H1 (cell line): ENCODE measurements around the gene IQCN. TPM values are rescaled to one million over a fixed set of nuclear protein-coding genes. Genes with fewer than 3 reads are reported as not detected.

Experiments used
- ATF2 ChIP-seq: IDR thresholded peaks from 2 replicates; pipeline ENCODE4 v1.6.1; 2012; ENCODE audit warnings: low read length, inconsistent platforms
- EGR1 ChIP-seq: IDR thresholded peaks from 2 replicates; pipeline ENCODE4 v1.6.1; 2011; ENCODE audit warnings: low read depth, low read length, borderline replicate concordance
- EZH2 ChIP-seq: fragments of 200-600 bp; sonication (generic); IDR thresholded peaks from 2 replicates; pipeline ENCODE4 v1.7.1; 2012; ENCODE audit warnings: low read depth, mild to moderate bottlenecking, moderate library complexity, low read length, inconsistent platforms; ENCODE audit not compliant: severe bottlenecking
- MAFK ChIP-seq: IDR thresholded peaks from 2 replicates; pipeline ENCODE4 v1.6.1; 2012; ENCODE audit warnings: low read depth, mild to moderate bottlenecking, improper control_type of control experiment, low read length
- PHF8 ChIP-seq: fragments of 200-600 bp; sonication (generic); conservative IDR thresholded peaks from 2 replicates; pipeline ENCODE4 v1.7.1; 2012; ENCODE audit warnings: low read depth, mild to moderate bottlenecking, inconsistent platforms, low read length, moderate library complexity
- TAF7 ChIP-seq: optimal IDR thresholded peaks from 2 replicates; pipeline ENCODE3; 2011; ENCODE audit warnings: low read depth, mild to moderate bottlenecking, inconsistent platforms, low read length, moderate library complexity, borderline replicate concordance
- polyA plus RNA-seq, 7 experiments: library from polyadenylated mRNA; depleted of rRNA in 3 of 7; stranded (reverse) in 5 of 7; unstranded in 2 of 7; fragments of >200 nt in 5 of 7; fragments of 200-250 nt in 2 of 7; gene quantifications; 1 replicate in 5 of 7; 2 replicates in 1 of 7; 4 replicates in 1 of 7; pipeline versions ENCODE4 v1.2.1 to v1.2.3, GENCODE V29; 2011 to 2013; ENCODE audit warnings: missing spikeins in 2 of 7, mixed read lengths in 2 of 7
- total RNA-seq: library from RNA; stranded (reverse); fragmentation: NEBNext Ultra II Directional; extraction: Animal tissue kit (Norgen Biotek cat#: 25700); gene quantifications from 2 replicates; pipeline ENCODE4 v1.2.1, GENCODE V29; 2021
- TF ChIP-seq, protein P1 (sequence below): IDR thresholded peaks from 2 replicates; pipeline ENCODE4 v1.6.1; 2011; ENCODE audit warnings: low read depth, mild to moderate bottlenecking, low read length; ENCODE audit not compliant: insufficient read depth

The IQCN gene
- total and polyA plus RNA-seq, 2 of the 8 experiments (the other 6 are each of a cell fraction or from before 2014, with no cell fraction given) = 0.36 to 1.0 TPM

DNA sequence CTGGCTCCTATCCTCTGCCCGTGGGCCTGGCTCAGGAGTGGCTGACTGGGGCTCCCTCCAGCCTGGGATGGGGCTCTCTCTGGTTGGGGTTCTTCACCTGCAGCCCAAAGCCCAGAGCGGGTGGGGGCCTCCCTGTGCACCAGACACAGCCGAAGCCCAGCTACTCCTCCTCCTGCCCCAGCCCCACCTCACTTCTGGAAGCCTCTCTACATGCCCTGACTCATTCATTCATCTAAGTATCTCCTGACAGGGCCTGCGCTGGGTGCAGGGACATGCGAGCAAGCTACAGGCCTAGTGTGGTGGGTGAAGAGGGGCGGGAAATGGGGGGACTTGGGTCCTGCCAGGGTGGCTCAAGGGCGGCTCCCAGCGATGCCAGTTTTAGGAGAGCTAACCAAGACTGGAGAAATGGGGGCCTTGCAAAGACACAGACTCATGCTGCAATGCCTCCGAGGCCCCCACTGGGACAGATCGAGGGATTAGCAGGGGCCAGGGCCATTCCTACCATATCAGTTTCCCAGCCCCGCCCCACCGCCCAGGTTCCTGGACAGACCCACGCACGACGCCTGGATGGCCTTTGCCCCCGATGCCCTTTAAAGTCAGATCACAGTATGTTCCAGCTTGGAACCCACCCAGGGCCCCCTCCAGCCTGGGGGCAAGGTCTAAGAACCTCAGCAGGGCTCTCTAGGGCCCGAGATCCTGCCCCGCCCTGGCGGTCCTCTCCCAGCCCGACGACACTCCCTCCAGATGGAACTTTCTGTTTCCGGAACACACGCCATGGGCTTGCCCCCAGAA, 36.1 kb upstream of the IQCN start (continued):
- TF ChIP-seq ATF2 (no peak), EZH2 (no peak), PHF8 (no peak), EGR1 (no peak), MAFK (no peak), TAF7 (no peak)
- TF ChIP-seq, protein P1, sequence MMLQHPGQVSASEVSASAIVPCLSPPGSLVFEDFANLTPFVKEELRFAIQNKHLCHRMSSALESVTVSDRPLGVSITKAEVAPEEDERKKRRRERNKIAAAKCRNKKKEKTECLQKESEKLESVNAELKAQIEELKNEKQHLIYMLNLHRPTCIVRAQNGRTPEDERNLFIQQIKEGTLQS = no peak
- TF ChIP-seq, all 59 proteins: peak for 0
